CD14-positive monocyte (primary cell): ENCODE measurements around the gene SEPHS2. TPM values are rescaled to one million over a fixed set of nuclear protein-coding genes. Genes with fewer than 3 reads are reported as not detected.
A peak's percentile ranks its signal among the peaks of the same experiment; 100 is the strongest.

ENCODE experiments used
- DNase-seq, 3 donors: peaks; one replicate each; pipeline ENCODE4 v3.0.0-alpha.2; 2011 to 2022
- H2AFZ ChIP-seq: 2 replicates; pipeline ENCODE4 v1.6.0; 2012; ENCODE audit warnings: mild to moderate bottlenecking, low read depth, low read length, inconsistent platforms; ENCODE audit not compliant: insufficient read depth, poor library complexity, severe bottlenecking
- H3K27ac ChIP-seq, 2 donors: 1 replicate in 1 of 2; 2 replicates in 1 of 2; pipeline ENCODE4 v1.5.1; 2012 to 2013; ENCODE audit warnings: low read length in 2 of 2, control low read depth in 1 of 2, inconsistent platforms in 1 of 2, low read depth in 1 of 2, mild to moderate bottlenecking in 1 of 2
- H3K27me3 ChIP-seq, 2 donors: one replicate each; pipeline versions ENCODE4 v1.6.0 to v1.6.1; 2011 to 2013; ENCODE audit warnings: low read length in 2 of 2; ENCODE audit not compliant: control insufficient read depth in 2 of 2, insufficient read depth in 2 of 2
- H3K36me3 ChIP-seq, 2 donors: replicated peaks in 1 of 2; 1 replicate in 1 of 2; 2 replicates in 1 of 2; pipeline versions ENCODE4 v1.5.1 to v1.6.1; 2012 to 2013; ENCODE audit warnings: low read length in 2 of 2, control low read depth in 1 of 2, inconsistent platforms in 1 of 2, mild to moderate bottlenecking in 1 of 2; ENCODE audit not compliant: insufficient read depth in 2 of 2, control insufficient read depth in 1 of 2
- H3K4me1 ChIP-seq, 2 donors: 1 replicate in 1 of 2; 2 replicates in 1 of 2; pipeline versions ENCODE4 v1.5.1 to v1.6.1; 2012 to 2013; ENCODE audit warnings: low read length in 2 of 2, control low read depth in 1 of 2, inconsistent platforms in 1 of 2, mild to moderate bottlenecking in 1 of 2, moderate library complexity in 1 of 2; ENCODE audit not compliant: insufficient read depth in 2 of 2, control insufficient read depth in 1 of 2
- H3K4me2 ChIP-seq: replicated peaks from 2 replicates; pipeline ENCODE3; 2012; ENCODE audit warnings: low read length, moderate library complexity, mild to moderate bottlenecking; ENCODE audit not compliant: poor library complexity, severe bottlenecking; ENCODE audit errors: extremely low read depth
- H3K4me3 ChIP-seq, 3 experiments: fragments of 200-600 bp in 1 of 3; sonication (generic) in 1 of 3; replicated peaks in 1 of 3; 1 replicate in 2 of 3; 2 replicates in 1 of 3; pipeline ENCODE4 v1.5.1; 2011 to 2013; ENCODE audit warnings: low read length in 3 of 3, mild to moderate bottlenecking in 3 of 3, control low read depth in 2 of 3, low read depth in 2 of 3, inconsistent platforms in 1 of 3, moderate library complexity in 1 of 3
- H3K79me2 ChIP-seq: 2 replicates; pipeline ENCODE4 v1.6.0; 2012; ENCODE audit warnings: mild to moderate bottlenecking, control low read depth, inconsistent platforms, low read length, moderate library complexity; ENCODE audit not compliant: insufficient read depth
- H3K9ac ChIP-seq: 2 replicates; pipeline ENCODE4 v1.6.0; 2017; ENCODE audit warnings: low read length, mild to moderate bottlenecking; ENCODE audit not compliant: insufficient read depth, poor library complexity, severe bottlenecking
- H3K9me3 ChIP-seq, 2 donors: replicated peaks in 1 of 2; 1 replicate in 1 of 2; 2 replicates in 1 of 2; pipeline versions ENCODE4 v1.5.1 to v1.6.1; 2012 to 2013; ENCODE audit warnings: low read length in 2 of 2, control low read depth in 1 of 2; ENCODE audit not compliant: control insufficient read depth in 1 of 2, insufficient read depth in 1 of 2
- H4K20me1 ChIP-seq: 2 replicates; pipeline ENCODE4 v1.6.0; 2012; ENCODE audit warnings: mild to moderate bottlenecking, low read length, control low read depth, moderate library complexity; ENCODE audit not compliant: insufficient read depth
- H3K27ac Mint-ChIP-seq, 7 donors: one replicate each; pipeline ENCODE4 v1.8.0; 2020; ENCODE audit warnings: mild to moderate bottlenecking in 7 of 7, mixed read lengths in 7 of 7, moderate library complexity in 6 of 7, inconsistent platforms in 2 of 7
- H3K27me3 Mint-ChIP-seq, 3 donors: one replicate each; pipeline ENCODE4 v1.8.0; 2021 to 2022; ENCODE audit warnings: low read depth in 3 of 3, mild to moderate bottlenecking in 3 of 3, mixed read lengths in 3 of 3, moderate library complexity in 3 of 3, inconsistent platforms in 1 of 3
- H3K36me3 Mint-ChIP-seq, 2 donors: one replicate each; pipeline ENCODE4 v1.8.0; 2020; ENCODE audit warnings: mixed read lengths in 2 of 2, inconsistent platforms in 1 of 2, mild to moderate bottlenecking in 1 of 2
- H3K4me1 Mint-ChIP-seq: one replicate; pipeline ENCODE4 v1.8.0; 2020; ENCODE audit warnings: mild to moderate bottlenecking, mixed read lengths
- H3K4me3 Mint-ChIP-seq, 2 donors: one replicate each; pipeline ENCODE4 v1.8.0; 2020; ENCODE audit warnings: mild to moderate bottlenecking in 2 of 2, mixed read lengths in 2 of 2, moderate library complexity in 1 of 2
- H3K9me3 Mint-ChIP-seq, 7 donors: one replicate each; pipeline ENCODE4 v1.8.0; 2020 to 2022; ENCODE audit warnings: mixed read lengths in 7 of 7, mild to moderate bottlenecking in 6 of 7, moderate library complexity in 6 of 7, inconsistent platforms in 2 of 7
- CTCF ChIP-seq: fragments of 200-600 bp; IDR thresholded peaks from one replicate; pipeline ENCODE4 v1.8.0; 2022; ENCODE audit warnings: antibody characterized with exemption, mild to moderate bottlenecking
- WGBS: methylation state at CpG from one replicate; pipeline ENCODE4 v1.1.5; 2013; ENCODE audit warnings: missing lambda C conversion rate; ENCODE audit not compliant: insufficient coverage; 5-methylcytosine and 5-hydroxymethylcytosine counted together
- intact Hi-C, 2 donors: fragments of 100-400 bp; cut with micrococcal nuclease; formaldehyde crosslinking; loops; one replicate each; pipeline versions ENCODE4 v1.15.0 to v1.15.1; 2023
- polyA minus RNA-seq: library from RNA; depleted of rRNA, polyadenylated mRNA; stranded (reverse); fragments of >200 nt; gene quantifications from 2 replicates; pipeline ENCODE4 v1.2.3, GENCODE V29; 2012
- polyA plus RNA-seq, 3 donors: library from polyadenylated mRNA; depleted of rRNA in 1 of 3; unstranded in 2 of 3; stranded (reverse) in 1 of 3; fragments of 300-500 nt in 2 of 3; fragments of >200 nt in 1 of 3; fragmentation: Illumina TruSeq in 2 of 3; gene quantifications; 1 replicate in 2 of 3; 2 replicates in 1 of 3; pipeline ENCODE4 v1.2.3, GENCODE V29; 2012 to 2021
- total RNA-seq, 12 experiments: library from RNA in 1 of 12; stranded (reverse) in 1 of 12; fragments of 120-200 nt in 1 of 12; gene quantifications; one replicate each; pipeline ENCODE4 v1.2.4 and lab custom pipeline; 2013 to 2026; ENCODE audit warnings: mixed read lengths in 6 of 12, inconsistent platforms in 1 of 12

Gene SEPHS2
- 7.9 TPM for total RNA-seq (2013)
- polyA plus RNA-seq (10 to 100 TPM; 12.8 to 56.4 (median 54.2) TPM), polyA minus RNA-seq (9.4 and 14.9 TPM in 2 replicates), total RNA-seq (lab: John Stamatoyannopoulos, UW) (5.7 to 34.8 (median 19.4) reads per million in 11 experiments)

- H3K27me3 ChIP-seq: no peaks in the 10 kb centered on the region
- peaks cover 27% of the 10 kb centered on the region for H4K20me1 ChIP-seq
- H3K36me3 ChIP-seq: peaks cover 0 to 4% of the 10 kb centered on the region in 2 donors
- no peaks in the 10 kb centered on the region for H3K9me3 ChIP-seq
- Mint-ChIP-seq H3K9me3 (peaks cover 0 to 3% (median 0%) of the 10 kb centered on the region in 7 donors), H3K27ac (peak within 1 kb of the TSS; percentile 89 to 99 (median 97)), H3K4me3 (peak within 1 kb of the TSS; percentile 89 to 95), H3K36me3 (peaks cover 11 to 13% of the 10 kb centered on the region in 2 donors), H3K4me1 (peaks cover 36% of the 10 kb centered on the region), H3K27me3 (peaks cover 0 to 1% (median 0%) of the 10 kb centered on the region in 3 donors)
- H3K79me2 ChIP-seq: peaks cover 30% of the 10 kb centered on the region
- peak; percentile 95 to 99 (median 97) for DNase-seq
- H2AFZ ChIP-seq: peak within 1 kb of the TSS; percentile 99
- H3K4me2 ChIP-seq: peak within 1 kb of the TSS; percentile 90
- under 1% methylated on average over 51 of the region's 59 CpGs for WGBS
- H3K4me1 ChIP-seq: peaks cover 34 to 36% of the 10 kb centered on the region in 2 donors
- intact Hi-C loops: loop anchor here (2.0 to 10.0 kb wide), 3 partner anchors 37 to 169 kb away; partner anchors contain the start of genes ZNF689 (in 1 of the 2) and ZNF768 (in 1 of the 2)
- peak; percentile 51 for TF ChIP-seq CTCF
- H3K9ac ChIP-seq: peak within 1 kb of the TSS; percentile 90
- peak within 1 kb of the TSS; percentile 83 to 90 for H3K27ac ChIP-seq
- peak within 1 kb of the TSS; percentile 81 to 90 (median 85) for H3K4me3 ChIP-seq
Measured at GRCh38 chr16:30445408-30446202, at the start of gene SEPHS2. TSS of gene SEPHS2 (minus strand) at chr16:30445874. CDS start at chr16:30445727, 147 bp downstream.

- no peak overlapping the region for H3K9ac ChIP-seq
- H3K4me1 Mint-ChIP-seq: peaks cover 5% of the 10 kb centered on the region
- peaks cover 24% of the 10 kb centered on the region for H3K79me2 ChIP-seq
- peaks cover 0 to 2% (median 0%) of the 10 kb centered on the region in 3 donors for H3K27me3 Mint-ChIP-seq
- H3K36me3 ChIP-seq: peaks cover 93 to 94% of the 10 kb centered on the region in 2 donors
- no peak overlapping the region for H3K27ac ChIP-seq
- peaks cover 67 to 95% of the 10 kb centered on the region in 2 donors for H3K36me3 Mint-ChIP-seq
- no peaks in the 10 kb centered on the region for H3K27me3 ChIP-seq
- 96% methylated on average over 9 of the region's 12 CpGs for WGBS
- H3K9me3 Mint-ChIP-seq: no peaks in the 10 kb centered on the region
- intact Hi-C loops: no loop called here
- DNase-seq: no peak
- H3K4me3 ChIP-seq: no peak overlapping the region
- H4K20me1 ChIP-seq: peaks cover 95% of the 10 kb centered on the region
- no peaks in the 10 kb centered on the region for H3K9me3 ChIP-seq
- H3K4me1 ChIP-seq: no peaks in the 10 kb centered on the region
- H3K4me2 ChIP-seq: no peak overlapping the region
- H3K4me3 Mint-ChIP-seq: no peak overlapping the region
- no peak for TF ChIP-seq CTCF
- H3K27ac Mint-ChIP-seq: peak overlapping the region in 3 of 7 donors; percentile 5 to 70 (median 51)
- no peak overlapping the region for H2AFZ ChIP-seq
Measured at GRCh38 chr16:30494709-30495108, 49.0 kb upstream of the SEPHS2 start.
